K562 (cell line): Measurements from ENCODE around the gene VAT1L. TPM values are rescaled to one million over a fixed set of nuclear protein-coding genes. Genes with fewer than 3 reads are reported as not detected.

Experiments used
- RCOR1 ChIP-seq, 2 experiments: IDR thresholded peaks; 2 replicates each; pipeline ENCODE4 v1.6.1; 2012; ENCODE audit warnings: low read depth in 2 of 2, low read length in 2 of 2, borderline replicate concordance in 1 of 2, improper control_type of control experiment in 1 of 2
- RUNX1 ChIP-seq: sonication (generic); IDR thresholded peaks from 2 replicates; pipeline ENCODE4 v1.6.1; 2016; ENCODE audit warnings: antibody characterized with exemption, low read depth
- ZNF41 ChIP-seq: fragments of 250-450 bp; sonication (Bioruptor Pico); conservative IDR thresholded peaks from 2 replicates; pipeline ENCODE4 v1.4.0; 2020; ENCODE audit warnings: mild to moderate bottlenecking
- polyA plus RNA-seq, 8 experiments: library from polyadenylated mRNA; depleted of rRNA in 4 of 8; stranded (reverse) in 5 of 8; unstranded in 3 of 8; fragments of >200 nt; fragmentation: Nextera tagmentation in 2 of 8; fragmentation: Illumina TruSeq in 1 of 8; extraction: Ambion mirVana in 2 of 8; extraction: Trizol in 1 of 8; gene quantifications; 2 replicates each; pipeline versions ENCODE4 v1.2.1 to v1.2.3, GENCODE V29; 2011 to 2014; ENCODE audit warnings: inconsistent platforms in 1 of 8, missing spikeins in 1 of 8
- total RNA-seq, 7 experiments: library from RNA; depleted of rRNA in 6 of 7; stranded (reverse); fragments of >200 nt in 6 of 7; fragmentation: Illumina TruSeq in 2 of 7; extraction: Trizol in 2 of 7; gene quantifications; 2 replicates each; pipeline versions ENCODE4 v1.2.1 to v1.2.3, GENCODE V29; 2011 to 2021; ENCODE audit warnings: low replicate concordance in 1 of 7
- TF ChIP-seq, protein P1 (sequence below): fragments of 450-650 bp; IDR thresholded peaks from 2 replicates; pipeline ENCODE4 v1.6.1; 2016; ENCODE audit warnings: mild to moderate bottlenecking, moderate library complexity

Gene VAT1L
- total and polyA plus RNA-seq, 9 of the 15 experiments (the other 6 are each of a cell fraction or from before 2014, with no cell fraction given): 0.01 TPM; not detected in 8

DNA sequence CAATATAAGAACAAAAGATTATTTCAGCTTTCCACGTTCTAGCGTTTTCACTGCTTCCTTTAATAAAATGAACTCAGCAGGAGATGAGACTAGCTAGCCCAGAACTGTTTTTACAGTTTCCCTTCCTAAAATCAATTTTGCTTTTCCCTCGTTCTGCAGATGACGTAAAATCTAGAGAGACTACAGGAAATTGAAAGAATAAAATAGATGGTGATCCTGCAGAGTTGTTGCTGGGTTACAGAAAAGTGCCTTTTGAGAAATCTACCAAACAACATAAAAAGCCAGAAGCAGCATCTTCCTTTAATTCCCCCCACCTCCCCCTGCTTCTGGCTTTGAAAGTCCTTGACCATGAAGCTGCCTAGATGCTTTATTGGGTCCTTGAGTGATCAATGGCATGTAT, 137.2 kb downstream of the VAT1L start (continued):
- TF ChIP-seq, protein P1, sequence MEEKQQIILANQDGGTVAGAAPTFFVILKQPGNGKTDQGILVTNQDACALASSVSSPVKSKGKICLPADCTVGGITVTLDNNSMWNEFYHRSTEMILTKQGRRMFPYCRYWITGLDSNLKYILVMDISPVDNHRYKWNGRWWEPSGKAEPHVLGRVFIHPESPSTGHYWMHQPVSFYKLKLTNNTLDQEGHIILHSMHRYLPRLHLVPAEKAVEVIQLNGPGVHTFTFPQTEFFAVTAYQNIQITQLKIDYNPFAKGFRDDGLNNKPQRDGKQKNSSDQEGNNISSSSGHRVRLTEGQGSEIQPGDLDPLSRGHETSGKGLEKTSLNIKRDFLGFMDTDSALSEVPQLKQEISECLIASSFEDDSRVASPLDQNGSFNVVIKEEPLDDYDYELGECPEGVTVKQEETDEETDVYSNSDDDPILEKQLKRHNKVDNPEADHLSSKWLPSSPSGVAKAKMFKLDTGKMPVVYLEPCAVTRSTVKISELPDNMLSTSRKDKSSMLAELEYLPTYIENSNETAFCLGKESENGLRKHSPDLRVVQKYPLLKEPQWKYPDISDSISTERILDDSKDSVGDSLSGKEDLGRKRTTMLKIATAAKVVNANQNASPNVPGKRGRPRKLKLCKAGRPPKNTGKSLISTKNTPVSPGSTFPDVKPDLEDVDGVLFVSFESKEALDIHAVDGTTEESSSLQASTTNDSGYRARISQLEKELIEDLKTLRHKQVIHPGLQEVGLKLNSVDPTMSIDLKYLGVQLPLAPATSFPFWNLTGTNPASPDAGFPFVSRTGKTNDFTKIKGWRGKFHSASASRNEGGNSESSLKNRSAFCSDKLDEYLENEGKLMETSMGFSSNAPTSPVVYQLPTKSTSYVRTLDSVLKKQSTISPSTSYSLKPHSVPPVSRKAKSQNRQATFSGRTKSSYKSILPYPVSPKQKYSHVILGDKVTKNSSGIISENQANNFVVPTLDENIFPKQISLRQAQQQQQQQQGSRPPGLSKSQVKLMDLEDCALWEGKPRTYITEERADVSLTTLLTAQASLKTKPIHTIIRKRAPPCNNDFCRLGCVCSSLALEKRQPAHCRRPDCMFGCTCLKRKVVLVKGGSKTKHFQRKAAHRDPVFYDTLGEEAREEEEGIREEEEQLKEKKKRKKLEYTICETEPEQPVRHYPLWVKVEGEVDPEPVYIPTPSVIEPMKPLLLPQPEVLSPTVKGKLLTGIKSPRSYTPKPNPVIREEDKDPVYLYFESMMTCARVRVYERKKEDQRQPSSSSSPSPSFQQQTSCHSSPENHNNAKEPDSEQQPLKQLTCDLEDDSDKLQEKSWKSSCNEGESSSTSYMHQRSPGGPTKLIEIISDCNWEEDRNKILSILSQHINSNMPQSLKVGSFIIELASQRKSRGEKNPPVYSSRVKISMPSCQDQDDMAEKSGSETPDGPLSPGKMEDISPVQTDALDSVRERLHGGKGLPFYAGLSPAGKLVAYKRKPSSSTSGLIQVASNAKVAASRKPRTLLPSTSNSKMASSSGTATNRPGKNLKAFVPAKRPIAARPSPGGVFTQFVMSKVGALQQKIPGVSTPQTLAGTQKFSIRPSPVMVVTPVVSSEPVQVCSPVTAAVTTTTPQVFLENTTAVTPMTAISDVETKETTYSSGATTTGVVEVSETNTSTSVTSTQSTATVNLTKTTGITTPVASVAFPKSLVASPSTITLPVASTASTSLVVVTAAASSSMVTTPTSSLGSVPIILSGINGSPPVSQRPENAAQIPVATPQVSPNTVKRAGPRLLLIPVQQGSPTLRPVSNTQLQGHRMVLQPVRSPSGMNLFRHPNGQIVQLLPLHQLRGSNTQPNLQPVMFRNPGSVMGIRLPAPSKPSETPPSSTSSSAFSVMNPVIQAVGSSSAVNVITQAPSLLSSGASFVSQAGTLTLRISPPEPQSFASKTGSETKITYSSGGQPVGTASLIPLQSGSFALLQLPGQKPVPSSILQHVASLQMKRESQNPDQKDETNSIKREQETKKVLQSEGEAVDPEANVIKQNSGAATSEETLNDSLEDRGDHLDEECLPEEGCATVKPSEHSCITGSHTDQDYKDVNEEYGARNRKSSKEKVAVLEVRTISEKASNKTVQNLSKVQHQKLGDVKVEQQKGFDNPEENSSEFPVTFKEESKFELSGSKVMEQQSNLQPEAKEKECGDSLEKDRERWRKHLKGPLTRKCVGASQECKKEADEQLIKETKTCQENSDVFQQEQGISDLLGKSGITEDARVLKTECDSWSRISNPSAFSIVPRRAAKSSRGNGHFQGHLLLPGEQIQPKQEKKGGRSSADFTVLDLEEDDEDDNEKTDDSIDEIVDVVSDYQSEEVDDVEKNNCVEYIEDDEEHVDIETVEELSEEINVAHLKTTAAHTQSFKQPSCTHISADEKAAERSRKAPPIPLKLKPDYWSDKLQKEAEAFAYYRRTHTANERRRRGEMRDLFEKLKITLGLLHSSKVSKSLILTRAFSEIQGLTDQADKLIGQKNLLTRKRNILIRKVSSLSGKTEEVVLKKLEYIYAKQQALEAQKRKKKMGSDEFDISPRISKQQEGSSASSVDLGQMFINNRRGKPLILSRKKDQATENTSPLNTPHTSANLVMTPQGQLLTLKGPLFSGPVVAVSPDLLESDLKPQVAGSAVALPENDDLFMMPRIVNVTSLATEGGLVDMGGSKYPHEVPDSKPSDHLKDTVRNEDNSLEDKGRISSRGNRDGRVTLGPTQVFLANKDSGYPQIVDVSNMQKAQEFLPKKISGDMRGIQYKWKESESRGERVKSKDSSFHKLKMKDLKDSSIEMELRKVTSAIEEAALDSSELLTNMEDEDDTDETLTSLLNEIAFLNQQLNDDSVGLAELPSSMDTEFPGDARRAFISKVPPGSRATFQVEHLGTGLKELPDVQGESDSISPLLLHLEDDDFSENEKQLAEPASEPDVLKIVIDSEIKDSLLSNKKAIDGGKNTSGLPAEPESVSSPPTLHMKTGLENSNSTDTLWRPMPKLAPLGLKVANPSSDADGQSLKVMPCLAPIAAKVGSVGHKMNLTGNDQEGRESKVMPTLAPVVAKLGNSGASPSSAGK: no peak
- TF ChIP-seq ZNF41 (CRISPR knock-in tag) (no peak), RUNX1 (no peak), RCOR1 (IDR thresholded peaks at IDR 0.05; ENCODE audit: borderline replicate concordance in 1 of 2, low read depth in 2 of 2, low read length in 2 of 2) (no peak)
